Islet of Langerhans (tissue), 1 donor: ENCODE measurements around the gene LRRFIP1.
"Not testable (repeated sequence)": the region's sequence is repeated elsewhere in the genome, so short reads cannot be mapped to it uniquely, and the experiment has no call there.

Source experiments
- FAIRE-seq: peaks from one replicate; lab custom pipeline; 2011; peaks lifted over from hg19 to GRCh38; lab: Jason Lieb, UNC

The LRRFIP1 gene

GRCh38 chr2:237664151-237664550 is 36.8 kb downstream of the LRRFIP1 start:
- FAIRE-seq: no peak

GRCh38 chr2:237665713-237666143 is 38.3 kb downstream of the LRRFIP1 start:
- FAIRE-seq: no peak

- no peak for FAIRE-seq
Measured at GRCh38 chr2:237666606-237667005, 39.2 kb downstream of the LRRFIP1 start.

- FAIRE-seq: not testable (repeated sequence)
Measured at GRCh38 chr2:237667050-237667576, 39.7 kb downstream of the LRRFIP1 start.

- no peak for FAIRE-seq
Measured at GRCh38 chr2:237667893-237668292, 40.5 kb downstream of the LRRFIP1 start.

- no peak for FAIRE-seq
Measured at GRCh38 chr2:237668440-237668839, 41.1 kb downstream of the LRRFIP1 start.

- peak; percentile 90 for FAIRE-seq
Measured at GRCh38 chr2:237669283-237669627, 41.9 kb downstream of the LRRFIP1 start.

GRCh38 chr2:237669628-237670392 is 42.4 kb downstream of the LRRFIP1 start:
- FAIRE-seq: no peak

- FAIRE-seq: no peak
Measured at GRCh38 chr2:237670641-237671040, 43.3 kb downstream of the LRRFIP1 start.

- FAIRE-seq: no peak
Measured at GRCh38 chr2:237671466-237672138, 44.2 kb downstream of the LRRFIP1 start.

GRCh38 chr2:237672731-237673129 is 45.3 kb downstream of the LRRFIP1 start:
- FAIRE-seq: no peak

GRCh38 chr2:237673130-237674001 is 46.0 kb downstream of the LRRFIP1 start:
- no peak for FAIRE-seq

GRCh38 chr2:237674731-237675276 is 47.4 kb downstream of the LRRFIP1 start:
- no peak for FAIRE-seq

- no peak for FAIRE-seq
Measured at GRCh38 chr2:237675316-237675715, 47.9 kb downstream of the LRRFIP1 start.

GRCh38 chr2:237680702-237681478 is 53.5 kb downstream of the LRRFIP1 start:
- no peak for FAIRE-seq

GRCh38 chr2:237682151-237682550 is 54.8 kb downstream of the LRRFIP1 start:
- FAIRE-seq: no peak

GRCh38 chr2:237682856-237683670 is 55.7 kb downstream of the LRRFIP1 start:
- FAIRE-seq: no peak

- FAIRE-seq: no peak
Measured at GRCh38 chr2:237685408-237685807, 58.0 kb downstream of the LRRFIP1 start.

GRCh38 chr2:237686659-237687136 is 59.3 kb downstream of the LRRFIP1 start:
- FAIRE-seq: no peak

GRCh38 chr2:237688081-237688480 is 60.7 kb downstream of the LRRFIP1 start:
- no peak for FAIRE-seq
